Measurements from ENCODE around the gene ACBD4. TPM values are rescaled to one million over a fixed set of nuclear protein-coding genes. Genes with fewer than 3 reads are reported as not detected.

Gene ACBD4
- total and polyA plus RNA-seq, 2 of the 13 experiments (the other 11 are each of a cell fraction or from before 2014, with no cell fraction given), result 16.1 to 26.9 TPM

DNA sequence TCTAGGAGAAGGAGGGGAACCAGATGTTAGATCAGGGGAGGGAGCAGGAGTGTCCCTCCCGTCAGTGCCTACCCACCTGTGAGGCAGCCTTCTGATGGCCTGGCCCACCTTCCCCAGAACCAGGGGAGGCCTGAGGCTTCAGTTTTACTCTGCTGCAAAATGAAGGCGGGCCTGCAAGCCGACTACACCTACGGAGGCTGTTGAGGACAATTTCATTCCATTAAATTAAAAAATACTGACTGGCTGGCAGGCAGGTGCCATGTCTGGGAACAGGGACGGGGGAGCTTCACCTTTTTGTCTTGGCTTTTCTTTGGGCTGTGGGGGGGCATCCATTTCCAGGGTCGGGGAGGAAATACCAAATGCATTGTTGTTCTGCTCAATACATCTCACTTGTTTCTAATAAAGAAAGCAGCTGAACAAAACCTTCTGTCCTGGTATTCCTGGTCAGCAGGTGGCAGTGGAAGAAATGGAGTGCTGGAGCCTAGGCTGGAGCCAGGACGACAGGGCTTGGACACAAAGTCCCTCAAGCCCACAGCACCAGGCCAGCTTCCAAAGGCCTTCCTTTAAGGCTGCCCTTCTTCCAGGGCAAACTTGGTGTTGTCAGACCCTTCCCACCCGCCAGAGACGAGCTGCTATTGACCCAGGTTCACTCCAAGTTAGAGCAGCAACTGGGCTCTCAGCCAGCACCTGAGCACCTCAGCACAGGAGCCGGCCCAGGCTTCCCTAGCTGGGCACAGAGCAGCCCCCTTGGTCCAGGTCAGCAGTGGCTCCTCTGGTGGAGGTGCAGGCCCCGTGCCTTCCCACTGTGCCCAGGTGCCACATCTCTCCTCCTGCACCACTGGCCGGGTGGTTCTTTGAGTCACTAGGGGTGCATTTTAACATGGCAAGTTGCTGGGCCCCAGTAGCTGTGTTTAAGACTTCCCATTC lies 26.6 kb upstream of the ACBD4 start (continued):
- peak; percentile 13; the same call in 1 of the 2 replicates for TF ChIP-seq RFXAP (CRISPR knock-in tag; IDR thresholded peaks at IDR 0.05; ENCODE audit: borderline replicate concordance)
- no peak for TF ChIP-seq RFXANK (CRISPR knock-in tag; IDR thresholded peaks at IDR 0.05)
- peak; percentile 54 for TF ChIP-seq SMC3 (IDR thresholded peaks at IDR 0.05; ENCODE audit: low read length)
- TF ChIP-seq, protein P1, sequence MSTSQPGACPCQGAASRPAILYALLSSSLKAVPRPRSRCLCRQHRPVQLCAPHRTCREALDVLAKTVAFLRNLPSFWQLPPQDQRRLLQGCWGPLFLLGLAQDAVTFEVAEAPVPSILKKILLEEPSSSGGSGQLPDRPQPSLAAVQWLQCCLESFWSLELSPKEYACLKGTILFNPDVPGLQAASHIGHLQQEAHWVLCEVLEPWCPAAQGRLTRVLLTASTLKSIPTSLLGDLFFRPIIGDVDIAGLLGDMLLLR (CRISPR knock-in tag; IDR thresholded peaks at IDR 0.05), result no peak
- no peak for TF ChIP-seq ZNF614 (CRISPR knock-in tag; IDR thresholded peaks at IDR 0.05; ENCODE audit: borderline replicate concordance)
- TF ChIP-seq ZNF605 (CRISPR knock-in tag; IDR thresholded peaks at IDR 0.05), result 0 out of 2 replicates have a peak, but pooled peaks have one; percentile 59
- TF ChIP-seq, protein P2, sequence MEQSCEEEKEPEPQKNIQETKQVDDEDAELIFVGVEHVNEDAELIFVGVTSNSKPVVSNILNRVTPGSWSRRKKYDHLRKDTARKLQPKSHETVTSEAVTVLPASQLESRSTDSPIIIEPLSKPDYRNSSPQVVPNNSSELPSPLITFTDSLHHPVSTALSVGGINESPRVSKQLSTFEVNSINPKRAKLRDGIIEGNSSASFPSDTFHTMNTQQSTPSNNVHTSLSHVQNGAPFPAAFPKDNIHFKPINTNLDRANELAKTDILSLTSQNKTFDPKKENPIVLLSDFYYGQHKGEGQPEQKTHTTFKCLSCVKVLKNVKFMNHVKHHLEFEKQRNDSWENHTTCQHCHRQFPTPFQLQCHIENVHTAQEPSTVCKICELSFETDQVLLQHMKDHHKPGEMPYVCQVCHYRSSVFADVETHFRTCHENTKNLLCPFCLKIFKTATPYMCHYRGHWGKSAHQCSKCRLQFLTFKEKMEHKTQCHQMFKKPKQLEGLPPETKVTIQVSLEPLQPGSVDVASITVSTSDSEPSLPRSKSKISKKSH (CRISPR knock-in tag; IDR thresholded peaks at IDR 0.05; ENCODE audit: borderline replicate concordance), result 0 out of 2 replicates have a peak, but pooled peaks have one; percentile 61
- TF ChIP-seq ZNF230 (CRISPR knock-in tag; IDR thresholded peaks at IDR 0.05), result no peak
- TF ChIP-seq PAF1 (CRISPR knock-in tag; IDR thresholded peaks at IDR 0.05), result no peak
- TF ChIP-seq SKI (IDR thresholded peaks at IDR 0.05; ENCODE audit: partially characterized antibody), result no peak
- 0 out of 2 replicates have a peak, but pooled peaks have one; percentile 32 for TF ChIP-seq MTF2 (CRISPR knock-in tag; IDR thresholded peaks at IDR 0.05; ENCODE audit: borderline replicate concordance)
- TF ChIP-seq, protein P3, sequence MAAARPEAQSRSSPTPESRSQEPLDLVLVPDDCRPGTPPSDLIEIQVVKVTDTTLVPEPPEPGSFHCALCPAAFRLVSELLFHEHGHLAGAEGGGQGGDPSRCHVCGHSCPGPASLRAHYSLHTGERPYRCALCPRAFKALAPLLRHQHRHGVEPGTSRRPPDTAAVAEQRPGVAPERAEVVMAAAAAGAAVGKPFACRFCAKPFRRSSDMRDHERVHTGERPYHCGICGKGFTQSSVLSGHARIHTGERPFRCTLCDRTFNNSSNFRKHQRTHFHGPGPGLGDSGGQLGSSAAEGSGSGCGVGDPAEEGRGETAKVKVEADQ (CRISPR knock-in tag; IDR thresholded peaks at IDR 0.05; ENCODE audit: borderline replicate concordance), result peak; percentile 50; the same call in 1 of the 2 replicates
- TF ChIP-seq, protein P4, sequence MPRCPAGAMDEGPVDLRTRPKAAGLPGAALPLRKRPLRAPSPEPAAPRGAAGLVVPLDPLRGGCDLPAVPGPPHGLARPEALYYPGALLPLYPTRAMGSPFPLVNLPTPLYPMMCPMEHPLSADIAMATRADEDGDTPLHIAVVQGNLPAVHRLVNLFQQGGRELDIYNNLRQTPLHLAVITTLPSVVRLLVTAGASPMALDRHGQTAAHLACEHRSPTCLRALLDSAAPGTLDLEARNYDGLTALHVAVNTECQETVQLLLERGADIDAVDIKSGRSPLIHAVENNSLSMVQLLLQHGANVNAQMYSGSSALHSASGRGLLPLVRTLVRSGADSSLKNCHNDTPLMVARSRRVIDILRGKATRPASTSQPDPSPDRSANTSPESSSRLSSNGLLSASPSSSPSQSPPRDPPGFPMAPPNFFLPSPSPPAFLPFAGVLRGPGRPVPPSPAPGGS (CRISPR knock-in tag; IDR thresholded peaks at IDR 0.05), result 0 out of 2 replicates have a peak, but pooled peaks have one; percentile 39
- TF ChIP-seq, protein P5, sequence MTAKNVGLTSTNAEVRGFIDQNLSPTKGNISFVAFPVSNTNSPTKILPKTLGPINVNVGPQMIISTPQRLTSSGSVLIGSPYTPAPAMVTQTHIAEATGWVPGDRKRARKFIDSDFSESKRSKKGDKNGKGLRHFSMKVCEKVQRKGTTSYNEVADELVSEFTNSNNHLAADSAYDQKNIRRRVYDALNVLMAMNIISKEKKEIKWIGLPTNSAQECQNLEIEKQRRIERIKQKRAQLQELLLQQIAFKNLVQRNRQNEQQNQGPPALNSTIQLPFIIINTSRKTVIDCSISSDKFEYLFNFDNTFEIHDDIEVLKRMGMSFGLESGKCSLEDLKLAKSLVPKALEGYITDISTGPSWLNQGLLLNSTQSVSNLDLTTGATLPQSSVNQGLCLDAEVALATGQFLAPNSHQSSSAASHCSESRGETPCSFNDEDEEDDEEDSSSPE (CRISPR knock-in tag; IDR thresholded peaks at IDR 0.05), result no peak
- 0 out of 2 replicates have a peak, but pooled peaks have one; percentile 32 for TF ChIP-seq SP4 (CRISPR knock-in tag; IDR thresholded peaks at IDR 0.05)
